KOPT-K1 (cell line): ENCODE results near the gene NADK2.

Experiments
- H3K27ac ChIP-seq: fragments of 200-600 bp; sonication (generic); 2 replicates; pipeline ENCODE4 v1.5.1; 2016; ENCODE audit warnings: antibody characterized with exemption, mild to moderate bottlenecking, low read depth, low read length; ENCODE audit not compliant: poor library complexity, severe bottlenecking
- H3K36me3 ChIP-seq: fragments of 200-600 bp; sonication (generic); 2 replicates; pipeline ENCODE4 v1.5.1; 2017; ENCODE audit warnings: antibody characterized with exemption, mild to moderate bottlenecking, low read length, moderate library complexity; ENCODE audit not compliant: insufficient read depth
- H3K9me3 ChIP-seq: fragments of 200-600 bp; sonication (generic); 2 replicates; pipeline ENCODE4 v1.5.1; 2017; ENCODE audit warnings: antibody characterized with exemption, low read length, mild to moderate bottlenecking; ENCODE audit not compliant: insufficient read depth, poor library complexity, severe bottlenecking

The NADK2 gene

GRCh38 chr5:36237751-36238150 lies 4.0 kb downstream of the NADK2 start:
- H3K27ac ChIP-seq, result no peak overlapping the region
- H3K36me3 ChIP-seq, result no peaks in the 10 kb centered on the region
- H3K9me3 ChIP-seq, result no peaks in the 10 kb centered on the region

GRCh38 chr5:36236801-36237200 lies 4.9 kb downstream of the NADK2 start:
- Histone ChIP-seq H3K36me3 (no peaks in the 10 kb centered on the region), H3K9me3 (no peaks in the 10 kb centered on the region), H3K27ac (no peak overlapping the region)

DNA sequence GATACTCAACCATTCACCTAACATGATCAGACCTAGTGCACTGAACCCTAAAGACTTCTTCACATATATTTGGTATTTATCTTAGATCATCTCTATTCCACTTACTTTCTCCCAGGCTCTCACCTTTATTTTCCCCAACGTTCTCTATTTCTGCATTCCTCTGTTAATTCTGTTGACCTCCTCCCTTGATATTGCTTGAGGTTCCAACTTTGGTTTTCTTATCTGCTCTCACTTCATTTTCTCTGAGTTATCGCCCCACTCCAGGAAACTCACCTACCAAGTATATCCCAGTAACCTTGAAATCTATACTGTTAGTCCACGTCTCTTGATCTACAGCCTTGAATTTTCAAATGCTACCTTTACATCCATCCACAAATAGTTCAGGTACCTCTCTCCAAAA lies 9.2 kb downstream of the NADK2 start:
- no peaks in the 10 kb centered on the region for H3K9me3 ChIP-seq
- H3K27ac ChIP-seq, result no peak overlapping the region
- no peaks in the 10 kb centered on the region for H3K36me3 ChIP-seq

DNA sequence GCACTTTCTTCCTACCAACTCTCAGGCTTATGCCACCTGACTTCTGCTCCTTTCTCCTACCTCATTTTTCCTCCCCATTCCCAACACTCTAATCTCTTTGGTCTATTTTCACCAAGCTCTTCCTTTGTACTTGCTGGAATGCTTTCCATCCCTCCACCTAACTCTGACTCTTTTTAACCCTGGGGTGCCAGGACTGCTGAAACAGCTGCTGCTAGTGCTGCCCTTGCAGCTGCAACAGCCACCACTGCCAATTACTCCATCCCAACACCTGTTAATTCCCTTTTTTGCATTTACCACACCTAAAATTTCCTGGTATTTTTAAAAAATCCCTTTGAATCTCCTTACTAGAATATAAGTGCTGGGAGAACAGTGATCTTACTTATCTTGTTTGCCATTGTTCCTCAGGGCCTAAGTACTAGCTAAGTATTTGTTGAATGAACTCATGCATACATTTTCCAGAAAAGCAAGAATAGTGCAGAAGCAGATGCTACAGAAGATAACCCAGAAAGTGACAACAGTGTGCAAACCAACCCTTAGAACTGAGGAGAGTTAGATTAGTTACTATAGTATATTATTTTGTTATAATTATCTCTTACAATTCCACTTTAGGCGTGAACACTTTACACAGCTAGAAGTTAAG lies 11.5 kb downstream of the NADK2 start:
- H3K9me3 ChIP-seq, result no peaks in the 10 kb centered on the region
- no peak overlapping the region for H3K27ac ChIP-seq
- peaks cover 11% of the 10 kb centered on the region for H3K36me3 ChIP-seq

GRCh38 chr5:36228505-36228904 lies 13.2 kb downstream of the NADK2 start:
- Histone ChIP-seq H3K36me3 (peaks cover 26% of the 10 kb centered on the region), H3K27ac (no peak overlapping the region), H3K9me3 (no peaks in the 10 kb centered on the region)

- H3K27ac ChIP-seq, result no peak overlapping the region
- H3K9me3 ChIP-seq, result no peaks in the 10 kb centered on the region
These were observed 14.7 kb downstream of the NADK2 start for GRCh38 chr5:36227046-36227445.

DNA sequence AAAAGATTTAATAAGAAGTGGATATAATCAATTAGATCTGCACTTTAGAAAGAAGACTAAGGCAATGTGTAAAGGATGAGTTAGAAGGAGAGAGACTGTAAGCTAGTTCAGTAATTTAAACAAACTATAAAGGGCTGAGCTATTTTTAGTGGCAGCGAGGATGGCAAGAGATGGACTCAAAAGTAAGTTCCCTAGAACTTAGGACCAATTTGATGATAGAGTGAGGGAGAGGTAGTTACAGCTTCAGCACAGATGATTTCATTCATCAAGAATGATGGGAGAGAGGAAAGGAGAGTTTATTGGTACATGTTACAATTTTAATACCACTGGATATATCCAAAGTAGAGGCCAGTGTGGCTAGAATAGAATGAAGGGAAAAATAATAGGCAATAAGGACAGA lies 19.1 kb downstream of the NADK2 start:
- Histone ChIP-seq H3K9me3 (no peaks in the 10 kb centered on the region), H3K27ac (no peak overlapping the region), H3K36me3 (peaks cover 78% of the 10 kb centered on the region)

More at GRCh38 chr5:36227046-36227445, 14.7 kb downstream of the NADK2 start:
- H3K36me3 ChIP-seq, result peaks cover 39% of the 10 kb centered on the region

DNA sequence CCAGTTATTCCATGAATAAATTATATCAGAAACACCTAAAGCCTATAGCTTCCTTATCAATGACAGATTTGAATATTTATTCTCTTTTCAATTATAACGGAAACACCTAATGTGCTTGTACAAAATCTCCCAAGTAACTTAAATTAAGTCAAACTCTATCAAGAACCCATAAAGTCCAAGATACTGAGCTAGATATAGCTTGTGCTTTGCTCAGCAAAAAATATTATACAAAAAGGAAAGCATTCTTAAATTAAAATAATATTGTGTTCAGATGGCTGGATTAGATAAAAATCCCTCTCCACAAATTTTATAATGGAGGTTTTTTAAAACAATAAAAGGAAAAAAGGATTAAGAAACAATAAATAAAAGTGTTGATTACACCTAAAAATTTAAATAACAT lies 23.7 kb downstream of the NADK2 start:
- Histone ChIP-seq H3K27ac (no peak overlapping the region), H3K9me3 (no peaks in the 10 kb centered on the region), H3K36me3 (peaks cover 81% of the 10 kb centered on the region)

GRCh38 chr5:36217567-36217966 lies 24.2 kb downstream of the NADK2 start:
- Histone ChIP-seq H3K9me3 (no peaks in the 10 kb centered on the region), H3K36me3 (peaks cover 81% of the 10 kb centered on the region), H3K27ac (no peak overlapping the region)

- Histone ChIP-seq H3K9me3 (no peaks in the 10 kb centered on the region), H3K36me3 (peaks cover 72% of the 10 kb centered on the region), H3K27ac (no peak overlapping the region)
These were observed 25.8 kb downstream of the NADK2 start for GRCh38 chr5:36215910-36216309.

DNA sequence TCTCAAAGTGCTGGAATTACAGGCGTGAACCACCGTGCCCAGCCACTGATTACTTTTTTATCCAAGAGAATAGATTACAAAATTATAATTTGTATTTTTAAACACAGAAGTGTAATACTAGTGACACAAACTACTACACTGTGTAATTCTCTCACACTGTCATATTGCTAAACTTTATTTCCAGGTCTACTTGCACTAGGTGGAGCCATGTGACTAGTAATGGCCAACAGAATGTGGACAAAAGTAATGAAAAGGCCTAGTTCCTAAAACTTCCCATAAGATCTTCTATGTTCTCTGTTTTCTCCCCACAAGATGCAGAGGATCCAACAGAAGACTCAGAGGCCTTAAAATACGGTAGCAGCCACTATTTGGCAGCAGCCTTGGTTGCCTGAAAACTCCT lies 27.3 kb downstream of the NADK2 start:
- Histone ChIP-seq H3K9me3 (no peaks in the 10 kb centered on the region), H3K27ac (no peak overlapping the region), H3K36me3 (peaks cover 70% of the 10 kb centered on the region)

DNA sequence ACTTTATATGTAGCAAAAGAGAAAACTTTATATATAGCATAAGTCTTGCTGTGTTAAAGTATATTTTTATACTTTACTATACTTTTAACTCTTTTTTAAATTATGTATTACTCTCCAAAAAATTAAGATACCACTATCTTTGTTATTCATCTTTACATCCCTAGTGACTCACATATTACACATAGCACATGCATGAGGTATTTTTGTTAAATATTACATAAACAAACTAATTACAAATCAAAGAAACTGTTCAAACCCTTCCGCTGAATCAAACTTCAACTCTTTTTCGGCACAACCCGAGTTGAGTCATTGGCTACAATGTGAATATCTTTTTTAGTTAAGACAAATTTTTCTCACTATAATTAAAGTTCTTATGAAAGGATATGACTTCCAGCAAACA lies 32.1 kb downstream of the NADK2 start:
- peaks cover 51% of the 10 kb centered on the region for H3K36me3 ChIP-seq
- H3K27ac ChIP-seq, result no peak overlapping the region
- H3K9me3 ChIP-seq, result no peaks in the 10 kb centered on the region

DNA sequence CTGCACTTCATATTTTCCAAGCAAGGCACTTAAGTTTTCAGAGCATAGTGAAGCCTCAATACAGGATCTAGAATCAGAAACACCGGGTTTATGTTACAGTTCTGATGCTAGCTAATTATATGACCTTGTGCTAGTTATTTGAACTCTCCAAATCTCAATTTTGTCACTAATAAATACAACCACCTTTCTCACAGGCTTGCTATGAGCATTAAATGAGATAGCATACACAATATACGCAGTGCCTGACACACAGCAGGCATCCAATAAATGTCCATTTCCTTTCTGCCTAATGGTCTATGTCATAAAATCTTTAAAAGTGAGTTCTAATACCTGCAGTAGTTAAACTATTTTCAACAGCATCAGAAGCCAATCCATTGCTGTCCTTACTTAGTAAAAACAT lies 32.9 kb downstream of the NADK2 start:
- Histone ChIP-seq H3K27ac (no peak overlapping the region), H3K9me3 (no peaks in the 10 kb centered on the region), H3K36me3 (peaks cover 52% of the 10 kb centered on the region)

DNA sequence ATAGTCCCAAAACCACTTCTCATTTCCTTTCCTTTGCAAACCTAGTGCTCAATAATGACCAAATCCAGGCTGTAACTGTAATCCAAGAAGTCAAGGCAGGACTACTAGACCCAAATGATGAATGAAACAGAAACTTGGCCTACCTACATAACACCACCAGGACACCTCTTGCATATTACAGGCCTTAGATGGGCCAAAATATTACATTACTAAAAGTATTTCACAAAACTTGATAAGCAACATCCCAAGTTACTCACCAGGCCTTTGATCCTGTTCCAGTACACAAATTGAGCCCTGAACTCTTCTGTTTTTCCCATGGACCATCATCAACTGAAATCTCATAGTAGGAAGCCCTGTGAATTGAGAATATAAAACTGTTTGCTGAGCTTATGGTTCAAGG lies 34.8 kb downstream of the NADK2 start:
- H3K9me3 ChIP-seq, result no peaks in the 10 kb centered on the region
- no peak overlapping the region for H3K27ac ChIP-seq
- H3K36me3 ChIP-seq, result peaks cover 62% of the 10 kb centered on the region

DNA sequence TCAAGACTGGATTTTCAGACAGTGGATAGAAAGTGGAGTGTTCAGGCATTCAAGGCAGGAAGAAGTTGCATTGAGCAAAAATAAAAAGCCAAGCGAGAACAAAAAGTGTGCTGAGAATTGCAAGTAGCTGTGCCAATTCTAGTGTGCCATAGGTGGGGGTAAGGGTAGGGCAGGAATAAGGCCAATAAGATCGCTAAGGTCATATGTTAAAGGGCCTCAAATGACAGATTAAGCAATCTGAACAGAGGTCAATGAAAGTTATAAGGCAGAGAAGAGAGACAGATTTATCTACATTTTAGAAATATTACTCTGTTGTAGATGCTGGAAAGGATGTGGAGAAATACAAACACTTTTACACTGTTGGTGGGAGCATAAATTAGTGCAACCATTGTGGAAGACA lies 36.4 kb downstream of the NADK2 start:
- peaks cover 60% of the 10 kb centered on the region for H3K36me3 ChIP-seq
- no peaks in the 10 kb centered on the region for H3K9me3 ChIP-seq

DNA sequence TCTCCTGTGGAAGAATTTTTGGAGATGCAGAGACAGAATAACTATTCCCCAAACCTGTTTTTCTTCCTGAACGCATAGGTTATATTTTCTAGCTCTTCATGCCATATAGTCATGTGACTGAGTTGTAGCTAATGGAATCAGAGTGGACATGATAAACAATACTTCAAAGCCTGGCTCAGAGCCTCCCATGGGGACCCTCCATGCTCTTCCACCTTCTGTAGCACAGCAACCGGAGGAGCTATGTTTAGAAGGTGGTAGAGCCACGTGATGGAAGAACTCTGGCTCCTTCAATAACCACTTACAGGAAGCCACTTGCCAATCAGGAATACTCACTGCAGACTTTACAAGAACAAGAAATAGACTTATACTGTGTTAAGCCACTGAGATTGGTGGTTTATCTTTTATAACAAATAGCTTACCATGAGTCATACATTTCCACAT lies 39.2 kb downstream of the NADK2 start:
- H3K36me3 ChIP-seq, result peaks cover 65% of the 10 kb centered on the region
- H3K9me3 ChIP-seq, result no peaks in the 10 kb centered on the region
- no peak overlapping the region for H3K27ac ChIP-seq

More for the DNA sequence above, 36.4 kb downstream of the NADK2 start:
- no peak overlapping the region for H3K27ac ChIP-seq
